ENCODE results near the gene PPP6R2.

DNA sequence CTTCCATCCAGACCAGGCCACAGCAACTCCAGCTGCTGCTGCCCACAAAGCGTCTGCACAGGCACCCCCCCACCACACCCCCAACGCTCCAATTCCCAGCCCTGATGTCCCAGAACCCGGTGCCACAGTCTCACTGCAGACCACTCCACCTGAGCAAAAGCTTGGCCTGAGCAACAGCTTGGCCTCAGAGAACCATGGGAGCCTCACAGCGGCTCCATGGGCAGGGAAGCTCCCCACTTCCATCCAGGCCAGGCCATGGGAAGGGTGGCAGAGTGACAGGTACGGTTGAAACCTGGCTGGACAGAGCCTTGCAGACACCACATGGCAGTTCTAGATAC is 48.8 kb upstream of the PPP6R2 start:
- no peak for TF ChIP-seq CTCF (IDR thresholded peaks at IDR 0.05)
- TF ChIP-seq POLR2A (IDR thresholded peaks at IDR 0.05) = no peak
